HepG2 (cell line): Measurements from ENCODE around the gene NABP1. TPM values are rescaled to one million over a fixed set of nuclear protein-coding genes. Genes with fewer than 3 reads are reported as not detected.

Experiments
- ARNTL ChIP-seq: sonication (generic); formaldehyde crosslinking; IDR thresholded peaks from 2 replicates; pipeline ENCODE4 v1.4.0; 2020; ENCODE audit warnings: mild to moderate bottlenecking, missing genetic modification reagents
- ATF7 ChIP-seq, 2 experiments: fragments of 450-650 bp in 1 of 2; sonication (generic) in 1 of 2; formaldehyde crosslinking in 1 of 2; IDR thresholded peaks; 2 replicates each; pipeline versions ENCODE4 v1.4.0 to v1.6.1; 2016 to 2020; ENCODE audit warnings: antibody characterized with exemption in 1 of 2, mild to moderate bottlenecking in 1 of 2, missing genetic modification reagents in 1 of 2
- POLR2A ChIP-seq, 2 experiments: IDR thresholded peaks; 2 replicates each; pipeline ENCODE4 v1.6.1; 2011; ENCODE audit warnings: low read depth in 2 of 2, low read length in 2 of 2, mild to moderate bottlenecking in 1 of 2, moderate library complexity in 1 of 2; ENCODE audit not compliant: insufficient read depth in 1 of 2
- REPIN1 ChIP-seq: sonication (generic); formaldehyde crosslinking; IDR thresholded peaks from 2 replicates; pipeline ENCODE4 v1.8.0; 2022; ENCODE audit warnings: missing genetic modification reagents, low read depth, mild to moderate bottlenecking, borderline replicate concordance
- TBX3 ChIP-seq: fragments of 450-650 bp; IDR thresholded peaks from 2 replicates; pipeline ENCODE4 v1.6.1; 2017; ENCODE audit warnings: antibody characterized with exemption, mild to moderate bottlenecking, inconsistent platforms, borderline replicate concordance
- ZNF850 ChIP-seq: sonication (generic); formaldehyde crosslinking; conservative IDR thresholded peaks from 2 replicates; pipeline ENCODE4 v1.9.0; 2021; ENCODE audit warnings: mild to moderate bottlenecking, missing genetic modification reagents
- ZSCAN31 ChIP-seq: sonication (generic); formaldehyde crosslinking; IDR thresholded peaks from 2 replicates; pipeline ENCODE4 v1.5.0; 2020; ENCODE audit warnings: low read depth, mild to moderate bottlenecking, missing genetic modification reagents
- polyA plus RNA-seq, 8 experiments: library from polyadenylated mRNA; depleted of rRNA in 3 of 8; stranded (reverse) in 7 of 8; unstranded in 1 of 8; fragments of >200 nt; fragmentation: Illumina TruSeq in 4 of 8; extraction: Trizol in 4 of 8; gene quantifications; 2 replicates each; pipeline versions ENCODE4 v1.2.1 to v1.2.3, GENCODE V29; 2011 to 2016; ENCODE audit warnings: low read depth in 4 of 8, missing spikeins in 1 of 8, mixed read lengths in 1 of 8; ENCODE audit not compliant: insufficient read depth in 1 of 8
- total RNA-seq, 5 experiments: library from RNA; depleted of rRNA; stranded (reverse); fragments of >200 nt; fragmentation: Illumina TruSeq; extraction: Trizol; gene quantifications; 2 replicates each; pipeline ENCODE4 v1.2.3, GENCODE V29; 2016; ENCODE audit warnings: low read depth in 1 of 5
- TF ChIP-seq, protein P1 (sequence below), 2 experiments: IDR thresholded peaks; 2 replicates each; pipeline ENCODE4 v1.6.1; 2011 to 2012; ENCODE audit warnings: low read length in 2 of 2, borderline replicate concordance in 1 of 2, low read depth in 1 of 2, mild to moderate bottlenecking in 1 of 2, moderate library complexity in 1 of 2
- TF ChIP-seq, protein P2 (sequence below): sonication (generic); formaldehyde crosslinking; IDR thresholded peaks from 2 replicates; pipeline ENCODE4 v1.4.0; 2020; ENCODE audit warnings: mild to moderate bottlenecking, missing genetic modification reagents

The NABP1 gene
- total and polyA plus RNA-seq, 2 of the 13 experiments (the other 11 are each of a cell fraction or from before 2014, with no cell fraction given), result 14.9 to 19.8 TPM

DNA sequence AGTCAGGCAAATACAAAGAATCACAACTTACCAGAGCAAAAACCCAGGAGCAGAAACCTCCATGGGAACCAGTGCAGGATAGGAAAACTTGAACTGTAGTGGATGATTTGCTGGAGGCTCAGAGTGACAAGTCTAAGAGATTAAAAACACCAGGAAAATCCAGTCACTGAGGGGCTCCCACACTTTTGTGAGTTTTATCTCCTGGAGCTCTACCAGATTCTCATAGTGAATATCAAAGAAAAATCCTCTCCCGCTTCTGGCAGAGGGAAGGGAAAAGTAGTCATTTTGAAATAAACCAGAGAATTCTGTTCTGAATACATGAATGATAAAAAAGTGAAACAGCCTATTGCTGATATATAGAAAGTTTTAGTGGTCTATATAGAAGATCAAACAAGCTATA, 23.1 kb downstream of the NABP1 start (continued):
- TF ChIP-seq ZSCAN31 (CRISPR knock-in tag) (no peak), POLR2A (IDR thresholded peaks at IDR 0.05; ENCODE audit: insufficient read depth in 1 of 2, low read depth in 2 of 2, low read length in 2 of 2) (no peak), TBX3 (no peak), ZNF850 (no peak), ARNTL (CRISPR knock-in tag) (no peak), REPIN1 (CRISPR knock-in tag) (no peak), ATF7 (IDR thresholded peaks at IDR 0.05) (no peak), ATF7 (CRISPR knock-in tag; IDR thresholded peaks at IDR 0.05) (no peak)
- TF ChIP-seq, protein P1, sequence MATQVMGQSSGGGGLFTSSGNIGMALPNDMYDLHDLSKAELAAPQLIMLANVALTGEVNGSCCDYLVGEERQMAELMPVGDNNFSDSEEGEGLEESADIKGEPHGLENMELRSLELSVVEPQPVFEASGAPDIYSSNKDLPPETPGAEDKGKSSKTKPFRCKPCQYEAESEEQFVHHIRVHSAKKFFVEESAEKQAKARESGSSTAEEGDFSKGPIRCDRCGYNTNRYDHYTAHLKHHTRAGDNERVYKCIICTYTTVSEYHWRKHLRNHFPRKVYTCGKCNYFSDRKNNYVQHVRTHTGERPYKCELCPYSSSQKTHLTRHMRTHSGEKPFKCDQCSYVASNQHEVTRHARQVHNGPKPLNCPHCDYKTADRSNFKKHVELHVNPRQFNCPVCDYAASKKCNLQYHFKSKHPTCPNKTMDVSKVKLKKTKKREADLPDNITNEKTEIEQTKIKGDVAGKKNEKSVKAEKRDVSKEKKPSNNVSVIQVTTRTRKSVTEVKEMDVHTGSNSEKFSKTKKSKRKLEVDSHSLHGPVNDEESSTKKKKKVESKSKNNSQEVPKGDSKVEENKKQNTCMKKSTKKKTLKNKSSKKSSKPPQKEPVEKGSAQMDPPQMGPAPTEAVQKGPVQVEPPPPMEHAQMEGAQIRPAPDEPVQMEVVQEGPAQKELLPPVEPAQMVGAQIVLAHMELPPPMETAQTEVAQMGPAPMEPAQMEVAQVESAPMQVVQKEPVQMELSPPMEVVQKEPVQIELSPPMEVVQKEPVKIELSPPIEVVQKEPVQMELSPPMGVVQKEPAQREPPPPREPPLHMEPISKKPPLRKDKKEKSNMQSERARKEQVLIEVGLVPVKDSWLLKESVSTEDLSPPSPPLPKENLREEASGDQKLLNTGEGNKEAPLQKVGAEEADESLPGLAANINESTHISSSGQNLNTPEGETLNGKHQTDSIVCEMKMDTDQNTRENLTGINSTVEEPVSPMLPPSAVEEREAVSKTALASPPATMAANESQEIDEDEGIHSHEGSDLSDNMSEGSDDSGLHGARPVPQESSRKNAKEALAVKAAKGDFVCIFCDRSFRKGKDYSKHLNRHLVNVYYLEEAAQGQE (IDR thresholded peaks at IDR 0.05; ENCODE audit: borderline replicate concordance in 1 of 2, low read depth in 1 of 2, low read length in 2 of 2), result no peak
- TF ChIP-seq, protein P2, sequence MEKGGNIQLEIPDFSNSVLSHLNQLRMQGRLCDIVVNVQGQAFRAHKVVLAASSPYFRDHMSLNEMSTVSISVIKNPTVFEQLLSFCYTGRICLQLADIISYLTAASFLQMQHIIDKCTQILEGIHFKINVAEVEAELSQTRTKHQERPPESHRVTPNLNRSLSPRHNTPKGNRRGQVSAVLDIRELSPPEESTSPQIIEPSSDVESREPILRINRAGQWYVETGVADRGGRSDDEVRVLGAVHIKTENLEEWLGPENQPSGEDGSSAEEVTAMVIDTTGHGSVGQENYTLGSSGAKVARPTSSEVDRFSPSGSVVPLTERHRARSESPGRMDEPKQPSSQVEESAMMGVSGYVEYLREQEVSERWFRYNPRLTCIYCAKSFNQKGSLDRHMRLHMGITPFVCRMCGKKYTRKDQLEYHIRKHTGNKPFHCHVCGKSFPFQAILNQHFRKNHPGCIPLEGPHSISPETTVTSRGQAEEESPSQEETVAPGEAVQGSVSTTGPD (CRISPR knock-in tag), result no peak
- TF ChIP-seq, all 625 proteins: peak for 0
